B cell (primary cell): ENCODE measurements around the gene BPIFB1. TPM values are rescaled to one million over a fixed set of nuclear protein-coding genes. Genes with fewer than 3 reads are reported as not detected.

Experiments
- ATAC-seq: fragments of 200-7000 bp; cut with Tn5 transposase; one replicate; pipeline ENCODE4 v1.10.0; 2021; ENCODE audit warnings: low read depth, mild to moderate bottlenecking, moderate number of reproducible peaks, moderate library complexity
- CTCF ChIA-PET: fragments of 350-600 bp; sonication (Branson Sonifier 250); formaldehyde crosslinking; loops from one replicate; lab custom pipeline; 2021; ENCODE audit warnings: antibody characterized with exemption, inconsistent platforms; lab: Charles Lee
- POLR2A ChIA-PET: fragments of 350-600 bp; sonication (Branson Sonifier 250); formaldehyde crosslinking; loops from one replicate; lab custom pipeline; 2021; ENCODE audit warnings: antibody characterized with exemption; lab: Charles Lee
- DNase-seq: peaks from one replicate; pipeline ENCODE4 v3.0.0; 2013
- H2AFZ ChIP-seq: 2 replicates; pipeline ENCODE4 v1.6.1; 2012; ENCODE audit warnings: mild to moderate bottlenecking, low read depth, low read length; ENCODE audit not compliant: insufficient read depth, poor library complexity, severe bottlenecking
- H3K27ac ChIP-seq, 2 donors: 1 replicate in 1 of 2; 2 replicates in 1 of 2; pipeline ENCODE4 v1.5.1; 2012 to 2013; ENCODE audit warnings: low read length in 2 of 2, mild to moderate bottlenecking in 2 of 2, moderate library complexity in 1 of 2
- H3K27me3 ChIP-seq, 4 experiments: fragments of 200-600 bp in 1 of 4; sonication (generic) in 1 of 4; replicated peaks in 1 of 4; 1 replicate in 2 of 4; 2 replicates in 2 of 4; pipeline versions ENCODE4 v1.6.1 to v1.7.0; 2013 to 2016; ENCODE audit warnings: low read length in 3 of 4, mild to moderate bottlenecking in 2 of 4, mixed read lengths in 1 of 4, moderate library complexity in 1 of 4; ENCODE audit not compliant: insufficient read depth in 4 of 4, control insufficient read depth in 3 of 4; ENCODE audit errors: control extremely low read depth in 1 of 4
- H3K36me3 ChIP-seq, 2 experiments: replicated peaks in 1 of 2; 1 replicate in 1 of 2; 2 replicates in 1 of 2; pipeline versions ENCODE4 v1.6.1 to v1.7.1; 2013; ENCODE audit warnings: low read length in 1 of 2; ENCODE audit not compliant: insufficient read depth in 2 of 2, control insufficient read depth in 1 of 2; ENCODE audit errors: control extremely low read depth in 1 of 2, extremely low read depth in 1 of 2
- H3K4me1 ChIP-seq, 2 donors: fragments of 200-600 bp in 1 of 2; sonication (generic) in 1 of 2; 1 replicate in 1 of 2; 2 replicates in 1 of 2; pipeline versions ENCODE4 v1.5.1 to v1.6.1; 2013 to 2017; ENCODE audit warnings: low read length in 2 of 2; ENCODE audit not compliant: control insufficient read depth in 2 of 2, insufficient read depth in 2 of 2
- H3K4me2 ChIP-seq: replicated peaks from 2 replicates; pipeline ENCODE3; 2012; ENCODE audit warnings: mild to moderate bottlenecking, low read depth, low read length; ENCODE audit not compliant: poor library complexity, severe bottlenecking
- H3K4me3 ChIP-seq, 5 experiments: fragments of 200-600 bp in 1 of 5; sonication (generic) in 1 of 5; 1 replicate in 3 of 5; 2 replicates in 2 of 5; pipeline versions ENCODE4 v1.5.1 to v1.7.0; 2011 to 2016; ENCODE audit warnings: low read length in 4 of 5, mild to moderate bottlenecking in 4 of 5, low read depth in 2 of 5, control low read depth in 1 of 5, moderate library complexity in 1 of 5; ENCODE audit not compliant: insufficient read depth in 1 of 5; ENCODE audit errors: control extremely low read depth in 1 of 5, extremely low read depth in 1 of 5
- H3K79me2 ChIP-seq: fragments of 200-600 bp; sonication (generic); one replicate; pipeline ENCODE4 v1.6.0; 2016; ENCODE audit warnings: low read length; ENCODE audit not compliant: control insufficient read depth, insufficient read depth
- H3K9ac ChIP-seq: fragments of 200-600 bp; sonication (generic); 2 replicates; pipeline ENCODE4 v1.6.1; 2017; ENCODE audit warnings: mild to moderate bottlenecking, low read length, moderate library complexity
- H3K9me3 ChIP-seq, 3 donors: one replicate each; pipeline versions ENCODE4 v1.6.1 to v1.7.1; 2013; ENCODE audit warnings: low read length in 2 of 3; ENCODE audit not compliant: control insufficient read depth in 2 of 3, insufficient read depth in 1 of 3; ENCODE audit errors: control extremely low read depth in 1 of 3
- H4K20me1 ChIP-seq: 2 replicates; pipeline ENCODE4 v1.6.0; 2012; ENCODE audit warnings: mild to moderate bottlenecking, low read length; ENCODE audit not compliant: insufficient read depth, control insufficient read depth, poor library complexity, severe bottlenecking
- H3K27ac Mint-ChIP-seq: one replicate; pipeline ENCODE4 v1.8.0; 2021; ENCODE audit warnings: mixed read lengths
- H3K27me3 Mint-ChIP-seq: one replicate; pipeline ENCODE4 v1.8.0; 2021; ENCODE audit warnings: mixed read lengths
- H3K4me1 Mint-ChIP-seq: one replicate; pipeline ENCODE4 v1.8.0; 2021; ENCODE audit warnings: mixed read lengths
- H3K4me3 Mint-ChIP-seq: one replicate; pipeline ENCODE4 v1.8.0; 2021; ENCODE audit warnings: mixed read lengths
- H3K9me3 Mint-ChIP-seq: one replicate; pipeline ENCODE4 v1.8.0; 2022; ENCODE audit warnings: mixed read lengths; ENCODE audit not compliant: insufficient read depth
- CTCF ChIP-seq: fragments of 200-600 bp; IDR thresholded peaks from one replicate; pipeline ENCODE4 v1.8.0; 2022; ENCODE audit warnings: antibody characterized with exemption, mild to moderate bottlenecking
- EZH2 ChIP-seq: IDR thresholded peaks from 2 replicates; pipeline ENCODE4 v1.6.1; 2012; ENCODE audit warnings: borderline replicate concordance, low read depth, mild to moderate bottlenecking, moderate library complexity, low read length; ENCODE audit not compliant: insufficient read depth, poor library complexity, severe bottlenecking
- WGBS: methylation state at CpG from one replicate; pipeline ENCODE4 v1.1.5; 2013; ENCODE audit warnings: missing lambda C conversion rate; ENCODE audit not compliant: insufficient coverage; 5-methylcytosine and 5-hydroxymethylcytosine counted together
- intact Hi-C: fragments of 100-400 bp; cut with micrococcal nuclease; formaldehyde crosslinking; loops from one replicate; pipeline ENCODE4 v1.10.0; 2022
- polyA plus RNA-seq: library from polyadenylated mRNA; depleted of rRNA; stranded (reverse); fragments of >200 nt; gene quantifications from 2 replicates; pipeline ENCODE4 v1.2.3, GENCODE V29; 2012
- total RNA-seq, 2 donors: library from RNA; stranded (reverse); fragments of 120-200 nt in 1 of 2; gene quantifications; 1 replicate in 1 of 2; 2 replicates in 1 of 2; pipeline versions ENCODE4 v1.2.3 to v1.2.4, GENCODE V29; 2013 to 2022

BPIFB1 gene
- total and polyA plus RNA-seq, 2 donors (not counting 1 experiment from before 2014, with no cell fraction given) = not detected

- peaks cover 31% of the 10 kb centered on the region for H3K27me3 Mint-ChIP-seq
- no peaks in the 10 kb centered on the region for H3K4me1 ChIP-seq
Observed at GRCh38 chr20:33235696-33236095, 47.3 kb upstream of the BPIFB1 start, which contains the start of gene BPIFA1. Gene BPIFA1, plus strand, starts transcription at chr20:33235996. Its CDS starts 1,716 bp downstream, at chr20:33237712.

GRCh38 chr20:33236351-33236750 is 46.7 kb upstream of the BPIFB1 start:
- no peak for DNase-seq

More at GRCh38 chr20:33235696-33236095, 47.3 kb upstream of the BPIFB1 start, which contains the start of gene BPIFA1:
- ChIA-PET POLR2A (no interaction called here), CTCF (no interaction called here)
- H3K9me3 ChIP-seq = no peaks in the 10 kb centered on the region
- peaks cover 0 to 13% (median 0%) of the 10 kb centered on the region in 4 experiments for H3K27me3 ChIP-seq
- no peak within 1 kb of the TSS for H3K9ac ChIP-seq
- Mint-ChIP-seq H3K27ac (no peak within 1 kb of the TSS), H3K4me3 (no peak within 1 kb of the TSS), H3K9me3 (no peaks in the 10 kb centered on the region), H3K4me1 (no peaks in the 10 kb centered on the region)
- H2AFZ ChIP-seq = no peak within 1 kb of the TSS
- no peak within 1 kb of the TSS for H3K27ac ChIP-seq
- no peak within 1 kb of the TSS for H3K4me2 ChIP-seq
- no peak for DNase-seq
- no peaks in the 10 kb centered on the region for H4K20me1 ChIP-seq
- no peak within 1 kb of the TSS for H3K4me3 ChIP-seq
- intact Hi-C loops = no loop called here
- ATAC-seq = no peak
- H3K79me2 ChIP-seq = no peaks in the 10 kb centered on the region
- TF ChIP-seq EZH2 (no peak), CTCF (no peak)
- whole genome bisulfite sequencing = 91% methylated on average over 3 of the region's 5 CpGs
- no peaks in the 10 kb centered on the region for H3K36me3 ChIP-seq

More at GRCh38 chr20:33236351-33236750, 46.7 kb upstream of the BPIFB1 start:
- Histone ChIP-seq H3K4me2 (no peak overlapping the region), H2AFZ (no peak overlapping the region), H3K4me1 (no peaks in the 10 kb centered on the region), H4K20me1 (no peaks in the 10 kb centered on the region), H3K27me3 (peaks cover 0 to 13% (median 0%) of the 10 kb centered on the region in 4 experiments), H3K4me3 (no peak overlapping the region), H3K36me3 (no peaks in the 10 kb centered on the region), H3K79me2 (no peaks in the 10 kb centered on the region), H3K9ac (no peak overlapping the region), H3K9me3 (no peaks in the 10 kb centered on the region), H3K27ac (no peak overlapping the region)
- Mint-ChIP-seq H3K27ac (no peak overlapping the region), H3K4me1 (no peaks in the 10 kb centered on the region), H3K9me3 (no peaks in the 10 kb centered on the region), H3K4me3 (no peak overlapping the region), H3K27me3 (peaks cover 31% of the 10 kb centered on the region)
- no peak for TF ChIP-seq CTCF
- TF ChIP-seq EZH2 = no peak
- ChIA-PET POLR2A (no interaction called here), CTCF (no interaction called here)
- 88% methylated on average over 1 of the region's 1 CpG for WGBS
- intact Hi-C loops = no loop called here
- ATAC-seq = no peak
